MV-4-11 (cell line): ENCODE data around the gene SKIL.

ENCODE experiments used
- DNase-seq: peaks from one replicate; lab custom pipeline; 2025; lab: John Stamatoyannopoulos, UW

Gene SKIL

GRCh38 chr3:170397685-170398084 lies 40.2 kb downstream of the SKIL start:
- DNase-seq = no peak

GRCh38 chr3:170405101-170405500 lies 47.6 kb downstream of the SKIL start:
- no peak for DNase-seq

GRCh38 chr3:170410428-170411029 lies 53.0 kb downstream of the SKIL start:
- DNase-seq = peak; percentile 19

GRCh38 chr3:170413291-170413690 lies 55.8 kb downstream of the SKIL start:
- DNase-seq = no peak

- DNase-seq = peak; percentile 44
Observed at GRCh38 chr3:170414202-170414663, 56.7 kb downstream of the SKIL start.

GRCh38 chr3:170417090-170417489 lies 59.6 kb downstream of the SKIL start:
- DNase-seq = no peak

GRCh38 chr3:170418422-170419398 lies 61.2 kb downstream of the SKIL start, which contains the start of gene CLDN11:
TSS of gene CLDN11 (plus strand) at chr3:170418868. CDS start at chr3:170419067, 199 bp downstream.
- no peak for DNase-seq

- no peak for DNase-seq
Observed at GRCh38 chr3:170419557-170420087, 62.1 kb downstream of the SKIL start.

- no peak for DNase-seq
Observed at GRCh38 chr3:170420307-170420821, 62.8 kb downstream of the SKIL start.

- DNase-seq = no peak
Observed at GRCh38 chr3:170421111-170421641, 63.7 kb downstream of the SKIL start.

GRCh38 chr3:170421758-170422157 lies 64.2 kb downstream of the SKIL start:
- DNase-seq = no peak

GRCh38 chr3:170423001-170423615 lies 65.6 kb downstream of the SKIL start:
- no peak for DNase-seq

GRCh38 chr3:170424879-170425278 lies 67.4 kb downstream of the SKIL start:
- DNase-seq = no peak

- DNase-seq = no peak
Observed at GRCh38 chr3:170425491-170426239, 68.2 kb downstream of the SKIL start.

GRCh38 chr3:170426240-170426797 lies 68.8 kb downstream of the SKIL start:
- peak; percentile 68 for DNase-seq

GRCh38 chr3:170428095-170428494 lies 70.6 kb downstream of the SKIL start:
- no peak for DNase-seq

- DNase-seq = peak; percentile 72
Observed at GRCh38 chr3:170429050-170429449, 71.5 kb downstream of the SKIL start.

- no peak for DNase-seq
Observed at GRCh38 chr3:170431054-170431453, 73.5 kb downstream of the SKIL start.

- no peak for DNase-seq
Observed at GRCh38 chr3:170432416-170432815, 74.9 kb downstream of the SKIL start.

GRCh38 chr3:170436697-170437096 lies 79.2 kb downstream of the SKIL start:
- no peak for DNase-seq

- no peak for DNase-seq
Observed at GRCh38 chr3:170437176-170437575, 79.7 kb downstream of the SKIL start.
